Endothelial cell of umbilical vein (primary cell): ENCODE data around the gene GMEB2.

ENCODE experiments used
- JUN ChIP-seq: IDR thresholded peaks from 2 replicates; pipeline ENCODE4 v1.6.1; 2011; ENCODE audit warnings: borderline replicate concordance, low read depth; ENCODE audit not compliant: insufficient read length, insufficient read depth
- POLR2A ChIP-seq: IDR thresholded peaks from 2 replicates; pipeline ENCODE4 v1.6.1; 2012; ENCODE audit warnings: low read depth, mild to moderate bottlenecking, control low read depth, low read length
- POLR2AphosphoS5 ChIP-seq: IDR thresholded peaks from 2 replicates; pipeline ENCODE4 v1.6.1; 2012; ENCODE audit warnings: low read depth, mild to moderate bottlenecking, control low read depth, low read length, moderate library complexity; ENCODE audit not compliant: insufficient read depth
- TF ChIP-seq, protein P1 (sequence below), 2 donors: IDR thresholded peaks; 1 replicate in 1 of 2; 2 replicates in 1 of 2; pipeline ENCODE4 v1.5.1; 2011; ENCODE audit warnings: low read length in 2 of 2, mild to moderate bottlenecking in 2 of 2, moderate library complexity in 2 of 2, control low read depth in 1 of 2, inconsistent platforms in 1 of 2, low read depth in 1 of 2; ENCODE audit not compliant: insufficient read depth in 1 of 2; ENCODE audit errors: extremely low read depth in 1 of 2

DNA sequence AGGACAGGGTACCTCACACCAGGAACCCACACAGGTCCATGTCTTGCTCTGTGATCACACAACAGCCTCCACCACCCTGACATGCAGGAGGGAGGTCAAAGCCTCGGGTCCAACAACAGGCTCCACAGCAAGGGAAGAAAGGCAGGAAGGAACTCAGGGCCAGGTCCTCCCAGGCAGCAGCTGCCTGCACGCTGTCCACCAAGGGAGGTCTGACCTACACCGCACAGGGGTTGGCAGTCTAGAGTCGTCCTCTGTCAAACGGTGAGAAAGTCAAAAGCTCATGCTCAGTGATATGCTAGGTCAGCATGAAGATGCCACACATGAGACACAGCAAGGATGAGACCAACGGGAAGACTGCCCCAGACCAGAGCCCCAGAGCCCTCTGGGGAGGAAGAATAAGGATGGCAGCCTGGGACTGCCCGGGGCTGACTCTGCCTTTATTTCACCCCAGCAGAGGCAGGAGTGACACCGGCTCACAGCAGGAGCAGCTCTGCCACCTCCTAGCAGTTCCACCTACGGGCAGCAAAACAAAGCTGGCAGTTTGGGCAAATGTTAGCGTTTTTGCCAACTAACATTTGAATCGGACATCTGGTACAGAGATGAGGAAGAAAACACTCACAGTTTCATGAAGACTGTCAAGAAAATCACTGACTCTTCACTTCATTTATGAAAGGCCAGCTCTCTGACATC lies 8.5 kb downstream of the GMEB2 start:
- no peak for TF ChIP-seq JUN
- TF ChIP-seq, protein P1, sequence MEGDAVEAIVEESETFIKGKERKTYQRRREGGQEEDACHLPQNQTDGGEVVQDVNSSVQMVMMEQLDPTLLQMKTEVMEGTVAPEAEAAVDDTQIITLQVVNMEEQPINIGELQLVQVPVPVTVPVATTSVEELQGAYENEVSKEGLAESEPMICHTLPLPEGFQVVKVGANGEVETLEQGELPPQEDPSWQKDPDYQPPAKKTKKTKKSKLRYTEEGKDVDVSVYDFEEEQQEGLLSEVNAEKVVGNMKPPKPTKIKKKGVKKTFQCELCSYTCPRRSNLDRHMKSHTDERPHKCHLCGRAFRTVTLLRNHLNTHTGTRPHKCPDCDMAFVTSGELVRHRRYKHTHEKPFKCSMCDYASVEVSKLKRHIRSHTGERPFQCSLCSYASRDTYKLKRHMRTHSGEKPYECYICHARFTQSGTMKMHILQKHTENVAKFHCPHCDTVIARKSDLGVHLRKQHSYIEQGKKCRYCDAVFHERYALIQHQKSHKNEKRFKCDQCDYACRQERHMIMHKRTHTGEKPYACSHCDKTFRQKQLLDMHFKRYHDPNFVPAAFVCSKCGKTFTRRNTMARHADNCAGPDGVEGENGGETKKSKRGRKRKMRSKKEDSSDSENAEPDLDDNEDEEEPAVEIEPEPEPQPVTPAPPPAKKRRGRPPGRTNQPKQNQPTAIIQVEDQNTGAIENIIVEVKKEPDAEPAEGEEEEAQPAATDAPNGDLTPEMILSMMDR (IDR thresholded peaks at IDR 0.05; ENCODE audit: extremely low read depth in 1 of 2, insufficient read depth in 1 of 2, low read depth in 1 of 2, low read length in 2 of 2) = no peak
- no peak for TF ChIP-seq POLR2A
- no peak for TF ChIP-seq POLR2AphosphoS5
